Measurements from ENCODE around the gene PODXL2.
"Not testable (repeated sequence)": the region's sequence is repeated elsewhere in the genome, so short reads cannot be mapped to it uniquely, and the experiment has no call there.

PODXL2 gene

GRCh38 chr3:127675651-127676391 is 46.8 kb downstream of the PODXL2 start:
- DNase-seq (ENCODE audit: low read depth in 2 of 2) = no peak

GRCh38 chr3:127676456-127676855 is 47.5 kb downstream of the PODXL2 start:
- no peak for DNase-seq (ENCODE audit: low read depth in 2 of 2)

- no peak for DNase-seq (ENCODE audit: low read depth in 2 of 2)
Measured at GRCh38 chr3:127676921-127677351, 48.0 kb downstream of the PODXL2 start.

GRCh38 chr3:127677541-127678314 is 48.7 kb downstream of the PODXL2 start:
- no peak for DNase-seq (ENCODE audit: low read depth in 2 of 2)

- DNase-seq (ENCODE audit: low read depth in 2 of 2) = no peak
Measured at GRCh38 chr3:127678315-127678599, 49.3 kb downstream of the PODXL2 start.

GRCh38 chr3:127678611-127679533 is 49.9 kb downstream of the PODXL2 start:
- DNase-seq (ENCODE audit: low read depth in 2 of 2) = no peak

GRCh38 chr3:127679534-127680145 is 50.7 kb downstream of the PODXL2 start:
- no peak for DNase-seq (ENCODE audit: low read depth in 2 of 2)

GRCh38 chr3:127680146-127680661 is 51.2 kb downstream of the PODXL2 start:
- DNase-seq (ENCODE audit: low read depth in 2 of 2) = no peak

GRCh38 chr3:127680798-127681221 is 51.8 kb downstream of the PODXL2 start:
- no peak for DNase-seq (ENCODE audit: low read depth in 2 of 2)

GRCh38 chr3:127682175-127682554 is 53.2 kb downstream of the PODXL2 start:
- not testable (repeated sequence) for DNase-seq (ENCODE audit: low read depth in 2 of 2)

GRCh38 chr3:127682561-127682960 is 53.6 kb downstream of the PODXL2 start:
- no peak for DNase-seq (ENCODE audit: low read depth in 2 of 2)

GRCh38 chr3:127684871-127685707 is 56.1 kb downstream of the PODXL2 start:
- DNase-seq (ENCODE audit: low read depth in 2 of 2) = no peak

GRCh38 chr3:127685708-127686511 is 56.9 kb downstream of the PODXL2 start:
- no peak for DNase-seq (ENCODE audit: low read depth in 2 of 2)

- DNase-seq (ENCODE audit: low read depth in 2 of 2) = no peak
Measured at GRCh38 chr3:127686512-127686894, 57.5 kb downstream of the PODXL2 start.

GRCh38 chr3:127687228-127687737 is 58.3 kb downstream of the PODXL2 start:
- DNase-seq (ENCODE audit: low read depth in 2 of 2) = no peak

- no peak for DNase-seq (ENCODE audit: low read depth in 2 of 2)
Measured at GRCh38 chr3:127688022-127688415, 59.0 kb downstream of the PODXL2 start.

GRCh38 chr3:127688416-127689265 is 59.7 kb downstream of the PODXL2 start:
- DNase-seq (ENCODE audit: low read depth in 2 of 2) = no peak

GRCh38 chr3:127689266-127689860 is 60.4 kb downstream of the PODXL2 start:
- DNase-seq (ENCODE audit: low read depth in 2 of 2) = no peak
